ENCODE data around the gene RRP8. TPM values are rescaled to one million over a fixed set of nuclear protein-coding genes. Genes with fewer than 3 reads are reported as not detected.

Gene RRP8
- total RNA-seq, 1 experiment from 2014 or later: 17.8 TPM

GRCh38 chr11:6563667-6564066 is 39.7 kb downstream of the RRP8 start:
- ChIA-PET RAD21 (ENCODE audit: low non-redundant PET in 1 of 2, low total read pairs in 2 of 2, uncharacterized antibody in 2 of 2, unreplicated experiment in 2 of 2) (no interaction called here), CTCF (no interaction called here), POLR2A (no interaction called here)
- BruUV-seq (replicated peaks): no TSS peak
- no peaks in the 10 kb centered on the region for H3K9me2 ChIP-seq (ENCODE audit: insufficient read depth)
- DNase-seq (ENCODE audit: low read depth, low spot score) (no peak), ATAC-seq (no peak)
- H4K20me1 ChIP-seq (ENCODE audit: insufficient read depth): no peaks in the 10 kb centered on the region
- no peak overlapping the region for H3K27ac ChIP-seq (ENCODE audit: low read depth, low read length)
- H3K9ac ChIP-seq (ENCODE audit: low read length): no peak overlapping the region
- no peak overlapping the region for H2AFZ ChIP-seq (ENCODE audit: low read depth, low read length, poor library complexity, severe bottlenecking)
- H3K36me3 ChIP-seq (ENCODE audit: control insufficient read depth in 1 of 2, insufficient read depth in 2 of 2, low read length in 2 of 2): no peaks in the 10 kb centered on the region; a peak in 1 of 4 replicates
- TF ChIP-seq CBX3 (IDR thresholded peaks at IDR 0.05; ENCODE audit: low read depth) (no peak), EZH2 (IDR thresholded peaks at IDR 0.05) (no peak), ZBTB33 (IDR thresholded peaks at IDR 0.05; ENCODE audit: extremely low read depth, insufficient replicate concordance, low read length) (no peak), CEBPB (IDR thresholded peaks at IDR 0.05; ENCODE audit: low read depth) (no peak), CTCF (IDR thresholded peaks at IDR 0.05 in 2 of 3, conservative IDR thresholded peaks at IDR 0.05 in 1 of 3; ENCODE audit: borderline replicate concordance in 1 of 3, insufficient read depth in 1 of 3, low read depth in 2 of 3, low read length in 2 of 3) (no peak), ATF3 (IDR thresholded peaks at IDR 0.05) (no peak), FOSL1 (IDR thresholded peaks at IDR 0.05; ENCODE audit: low read depth) (no peak)
- no peaks in the 10 kb centered on the region for H3K27me3 ChIP-seq (ENCODE audit: insufficient read depth, low read length)
- no peak overlapping the region for H3K4me3 ChIP-seq (replicated peaks in 1 of 2; ENCODE audit: low read depth in 1 of 2, low read length in 2 of 2)
- H3K79me2 ChIP-seq (ENCODE audit: insufficient read depth, low read length): no peaks in the 10 kb centered on the region
- H3K4me2 ChIP-seq (ENCODE audit: low read length): no peak overlapping the region
- intact Hi-C loops (cut with micrococcal nuclease): no loop called here
- H3K9me3 ChIP-seq (ENCODE audit: control insufficient read depth in 1 of 2, insufficient read depth in 1 of 2, low read depth in 1 of 2, low read length in 2 of 2): no peaks in the 10 kb centered on the region
- peaks cover 0 to 6% of the 10 kb centered on the region in 2 experiments; a peak in 1 of 4 replicates for H3K4me1 ChIP-seq (ENCODE audit: control insufficient read depth in 1 of 2, insufficient read depth in 2 of 2, low read length in 2 of 2)

Data from HCT116 (cell line).